Muscle layer of colon (tissue), 2 donors: ENCODE data around the gene ZNF276.

ENCODE experiments used
- H3K27ac ChIP-seq: one replicate; pipeline ENCODE4 v1.7.0; 2013; ENCODE audit warnings: low read depth, mild to moderate bottlenecking, low read length, moderate library complexity
- H3K27me3 ChIP-seq, 2 donors: one replicate each; pipeline ENCODE4 v1.7.0; 2013; ENCODE audit warnings: low read length in 2 of 2, mild to moderate bottlenecking in 2 of 2; ENCODE audit not compliant: insufficient read depth in 2 of 2, control insufficient read depth in 1 of 2
- H3K36me3 ChIP-seq: one replicate; pipeline ENCODE4 v1.7.0; 2013; ENCODE audit warnings: mild to moderate bottlenecking, low read length; ENCODE audit not compliant: insufficient read depth
- H3K4me1 ChIP-seq: one replicate; pipeline ENCODE4 v1.7.0; 2013; ENCODE audit warnings: mild to moderate bottlenecking, low read length; ENCODE audit not compliant: insufficient read depth
- H3K4me3 ChIP-seq, 2 donors: one replicate each; pipeline ENCODE4 v1.7.0; 2013; ENCODE audit warnings: low read length in 2 of 2, low read depth in 1 of 2, mild to moderate bottlenecking in 1 of 2, moderate library complexity in 1 of 2
- H3K9ac ChIP-seq: one replicate; pipeline ENCODE4 v1.7.0; 2013; ENCODE audit warnings: low read length
- H3K9me3 ChIP-seq: one replicate; pipeline ENCODE4 v1.7.0; 2013; ENCODE audit warnings: mild to moderate bottlenecking, low read length
- donor health status: abdominal sarcoma.
- donor health status: Adenocarcinoma of cecum.

The ZNF276 gene

GRCh38 chr16:89721546-89722391, 432 bp downstream of the ZNF276 start:
- peak overlapping the region; percentile 90 for H3K27ac ChIP-seq
- peaks cover 22% of the 10 kb centered on the region for H3K36me3 ChIP-seq
- peaks cover 14% of the 10 kb centered on the region for H3K4me1 ChIP-seq
- H3K9ac ChIP-seq: no peak overlapping the region
- H3K27me3 ChIP-seq: no peaks in the 10 kb centered on the region
- H3K9me3 ChIP-seq: no peaks in the 10 kb centered on the region
- peak overlapping the region; percentile 51 to 83 for H3K4me3 ChIP-seq

- Histone ChIP-seq H3K36me3 (peaks cover 30% of the 10 kb centered on the region), H3K9ac (no peak overlapping the region), H3K4me1 (peaks cover 14% of the 10 kb centered on the region), H3K27ac (peak overlapping the region; percentile 90), H3K27me3 (no peaks in the 10 kb centered on the region), H3K4me3 (peak overlapping the region; percentile 51 to 83), H3K9me3 (no peaks in the 10 kb centered on the region)
These were observed 1.3 kb downstream of the ZNF276 start for GRCh38 chr16:89722392-89723278.

DNA sequence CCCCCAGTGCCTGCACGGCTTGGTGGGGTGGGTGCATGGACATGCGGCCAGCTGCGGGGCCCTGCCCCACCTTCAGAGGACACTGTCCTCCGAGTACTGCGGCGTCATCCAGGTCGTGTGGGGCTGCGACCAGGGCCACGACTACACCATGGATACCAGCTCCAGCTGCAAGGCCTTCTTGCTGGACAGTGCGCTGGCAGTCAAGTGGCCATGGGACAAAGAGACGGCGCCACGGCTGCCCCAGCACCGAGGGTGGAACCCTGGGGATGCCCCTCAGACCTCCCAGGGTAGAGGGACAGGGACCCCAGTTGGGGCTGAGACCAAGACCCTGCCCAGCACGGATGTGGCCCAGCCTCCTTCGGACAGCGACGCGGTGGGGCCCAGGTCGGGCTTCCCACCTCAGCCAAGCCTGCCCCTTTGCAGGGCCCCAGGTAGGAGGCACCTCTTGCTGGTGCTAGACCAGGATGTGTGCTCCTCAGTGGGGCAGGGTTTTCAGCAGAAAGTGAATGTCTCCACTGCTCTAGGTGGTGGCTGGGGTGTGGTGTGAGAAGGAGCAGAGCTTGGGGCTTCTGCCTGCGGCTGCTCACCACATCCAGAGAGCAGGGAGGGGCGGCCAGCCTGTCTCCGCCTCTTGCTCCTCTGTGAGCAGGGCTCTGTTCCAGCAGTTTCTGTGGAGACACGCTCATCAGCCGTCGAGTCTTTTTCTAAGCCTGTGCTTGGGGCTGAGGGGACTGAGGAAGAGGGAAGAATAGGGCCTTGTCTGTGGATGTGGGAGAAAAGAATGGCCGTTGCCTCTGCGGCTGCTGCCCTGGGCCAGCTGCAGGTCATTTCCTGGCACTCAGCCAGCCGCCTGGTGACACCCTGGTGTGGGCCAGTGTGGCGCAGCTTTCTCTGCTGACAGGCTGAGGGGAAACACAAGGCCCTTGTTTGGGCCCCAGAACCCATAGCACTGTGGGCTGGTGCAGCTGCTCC, 2.2 kb downstream of the ZNF276 start:
- H3K4me1 ChIP-seq: peaks cover 14% of the 10 kb centered on the region
- H3K27ac ChIP-seq: no peak overlapping the region
- H3K27me3 ChIP-seq: no peaks in the 10 kb centered on the region
- H3K9me3 ChIP-seq: no peaks in the 10 kb centered on the region
- H3K36me3 ChIP-seq: peaks cover 36% of the 10 kb centered on the region
- H3K9ac ChIP-seq: no peak overlapping the region
- H3K4me3 ChIP-seq: peak overlapping the region in 1 of 2 donors; percentile 51

GRCh38 chr16:89727406-89728120, 6.2 kb downstream of the ZNF276 start:
- Histone ChIP-seq H3K9me3 (no peaks in the 10 kb centered on the region), H3K4me1 (peaks cover 9% of the 10 kb centered on the region), H3K27me3 (no peaks in the 10 kb centered on the region), H3K4me3 (no peak overlapping the region), H3K27ac (no peak overlapping the region), H3K36me3 (peaks cover 69% of the 10 kb centered on the region), H3K9ac (no peak overlapping the region)

GRCh38 chr16:89729293-89729692, 8.0 kb downstream of the ZNF276 start:
- Histone ChIP-seq H3K4me3 (no peak overlapping the region), H3K36me3 (peaks cover 69% of the 10 kb centered on the region), H3K27me3 (no peaks in the 10 kb centered on the region), H3K27ac (no peak overlapping the region), H3K9me3 (no peaks in the 10 kb centered on the region), H3K9ac (no peak overlapping the region), H3K4me1 (no peaks in the 10 kb centered on the region)

GRCh38 chr16:89729863-89730593, 8.7 kb downstream of the ZNF276 start:
- peaks cover 72% of the 10 kb centered on the region for H3K36me3 ChIP-seq
- H3K9me3 ChIP-seq: no peaks in the 10 kb centered on the region
- H3K9ac ChIP-seq: no peak overlapping the region
- no peak overlapping the region for H3K27ac ChIP-seq
- no peaks in the 10 kb centered on the region for H3K27me3 ChIP-seq
- no peak overlapping the region for H3K4me3 ChIP-seq
- H3K4me1 ChIP-seq: no peaks in the 10 kb centered on the region

DNA sequence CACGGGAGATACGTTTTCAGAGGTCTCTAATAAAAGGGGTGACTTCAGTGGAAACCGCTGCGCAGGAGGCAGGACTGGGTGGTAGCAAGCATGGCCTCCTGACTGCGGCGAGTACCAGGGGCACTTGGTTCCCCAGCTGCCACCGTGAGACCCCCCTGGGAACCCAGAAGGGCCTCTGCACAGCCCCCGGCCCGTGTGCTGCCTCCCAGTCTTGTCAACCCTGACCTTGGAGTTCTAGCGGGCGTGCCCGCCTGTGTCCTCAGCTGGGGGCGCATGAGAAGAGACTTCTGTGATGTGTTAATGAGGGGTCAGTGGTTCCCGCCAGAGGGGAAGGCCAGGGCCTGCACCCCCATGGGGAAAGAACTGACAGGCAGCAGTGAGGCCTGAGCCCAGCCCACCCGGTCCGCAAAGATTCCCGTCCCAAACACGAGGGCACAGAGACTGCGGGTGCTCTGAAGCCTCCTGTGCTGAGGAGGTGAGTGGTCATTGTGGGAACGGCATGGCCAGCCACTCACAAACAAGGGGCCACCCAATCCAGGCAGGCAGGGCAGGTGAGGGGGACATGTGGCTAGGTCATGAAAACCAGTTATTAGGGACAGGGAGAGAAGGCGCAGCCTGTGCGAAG, 9.4 kb downstream of the ZNF276 start:
- Histone ChIP-seq H3K27ac (no peak overlapping the region), H3K4me3 (no peak overlapping the region), H3K27me3 (no peaks in the 10 kb centered on the region), H3K4me1 (no peaks in the 10 kb centered on the region), H3K9me3 (no peaks in the 10 kb centered on the region), H3K36me3 (peaks cover 79% of the 10 kb centered on the region), H3K9ac (no peak overlapping the region)

DNA sequence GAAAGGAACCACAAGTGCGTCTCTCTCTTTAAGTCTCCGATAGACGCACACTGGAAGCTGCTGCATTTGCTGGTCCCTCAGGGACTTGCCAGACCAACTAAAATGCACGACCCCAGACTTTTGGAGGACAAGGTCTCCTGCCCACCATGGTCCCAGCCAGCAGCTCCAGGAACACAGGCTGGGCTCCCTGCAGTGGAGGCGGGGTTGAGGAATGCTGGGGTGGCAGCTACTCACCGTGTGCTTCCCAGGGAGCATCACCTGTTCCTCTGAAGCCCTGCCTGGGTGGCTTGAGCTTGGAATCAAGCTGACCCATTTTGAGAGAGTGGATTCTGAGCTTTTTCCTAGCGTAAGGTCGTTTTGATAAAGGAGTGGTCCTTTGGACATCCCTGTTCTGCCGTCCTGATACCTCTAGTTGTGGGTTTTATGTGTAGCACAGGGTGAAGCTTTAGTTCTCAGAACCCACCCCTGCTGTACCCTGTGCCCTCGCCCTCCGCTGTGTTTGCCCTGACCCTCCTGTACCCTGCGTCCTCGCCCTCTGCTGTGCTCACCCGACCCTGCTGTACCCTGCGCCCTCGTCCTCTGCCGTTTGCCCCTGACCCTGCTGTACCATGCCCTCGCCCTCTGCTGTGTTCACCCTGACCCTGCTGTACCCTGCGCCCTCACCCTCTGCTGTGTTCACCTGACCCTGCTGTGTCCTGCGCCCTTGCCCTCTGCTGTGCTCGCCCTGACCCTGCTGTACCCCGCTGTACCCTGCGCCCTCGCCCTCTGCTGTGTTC, 11.0 kb downstream of the ZNF276 start:
- no peaks in the 10 kb centered on the region for H3K27me3 ChIP-seq
- no peak overlapping the region for H3K4me3 ChIP-seq
- H3K36me3 ChIP-seq: peaks cover 89% of the 10 kb centered on the region
- no peaks in the 10 kb centered on the region for H3K9me3 ChIP-seq
- no peaks in the 10 kb centered on the region for H3K4me1 ChIP-seq
- no peak overlapping the region for H3K27ac ChIP-seq
- no peak overlapping the region for H3K9ac ChIP-seq

DNA sequence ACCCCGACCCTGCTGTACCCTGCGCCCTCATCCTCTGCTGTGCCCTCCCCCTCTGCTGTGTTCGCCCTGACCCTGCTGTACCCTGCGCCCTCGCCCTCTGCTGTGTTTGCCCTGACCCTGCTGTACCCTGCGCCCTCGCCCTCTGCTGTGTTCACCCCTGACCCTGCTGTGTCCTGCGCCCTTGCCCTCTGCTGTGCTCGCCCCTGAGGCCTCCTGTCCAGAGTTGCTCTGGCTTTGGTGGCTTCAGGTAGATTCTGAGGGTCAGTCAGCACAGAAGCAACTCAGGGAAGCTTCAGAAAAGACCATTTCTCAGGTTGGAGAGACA, 11.5 kb downstream of the ZNF276 start:
- Histone ChIP-seq H3K9ac (no peak overlapping the region), H3K27ac (no peak overlapping the region), H3K36me3 (peaks cover 89% of the 10 kb centered on the region), H3K9me3 (no peaks in the 10 kb centered on the region), H3K27me3 (no peaks in the 10 kb centered on the region), H3K4me3 (no peak overlapping the region), H3K4me1 (no peaks in the 10 kb centered on the region)
